Measurements from ENCODE around the gene PTPRH. TPM values are rescaled to one million over a fixed set of nuclear protein-coding genes. Genes with fewer than 3 reads are reported as not detected.

PTPRH gene
- total RNA-seq, 6 experiments from 2014 or later: 0.45 to 1.0 (median 0.59) TPM

GRCh38 chr19:55171440-55171839, 37.9 kb downstream of the PTPRH start:
- DNase-seq: no peak
- H3K36me3 Mint-ChIP-seq (ENCODE audit: low read depth): peaks cover 4% of the 10 kb centered on the region; the same call in 1 of the 2 replicates
- H3K27ac Mint-ChIP-seq: 0 out of 2 replicates have a peak overlapping the region, but pooled peaks have one; percentile 31
- no peak for TF ChIP-seq CTCF (IDR thresholded peaks at IDR 0.05)
- H3K4me1 Mint-ChIP-seq (ENCODE audit: low read depth): peaks cover 28% of the 10 kb centered on the region
- H3K4me3 Mint-ChIP-seq: peak overlapping the region; percentile 57
- H3K9me3 Mint-ChIP-seq: no peaks in the 10 kb centered on the region
- H3K27me3 Mint-ChIP-seq (ENCODE audit: insufficient read depth): peaks cover 7% of the 10 kb centered on the region

DNA sequence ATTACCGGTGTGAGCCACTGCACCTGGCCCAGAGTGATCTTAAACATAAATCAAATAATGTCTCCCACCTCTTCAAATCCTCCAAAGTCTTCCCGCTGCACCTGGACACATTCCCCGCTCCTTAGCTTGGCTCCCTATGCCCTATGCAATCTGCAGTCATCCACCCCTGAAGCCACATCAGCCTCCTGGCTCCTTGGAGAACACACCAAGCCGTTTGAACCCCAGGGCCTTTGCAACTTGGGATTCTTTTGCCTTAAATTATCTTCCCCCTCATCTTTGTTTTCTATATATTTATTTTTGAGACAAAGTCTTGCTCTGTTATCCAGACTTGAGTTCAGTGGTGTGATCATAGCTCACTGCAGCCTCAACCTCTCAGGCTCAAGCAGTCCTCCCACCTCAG, 40.2 kb downstream of the PTPRH start:
- Mint-ChIP-seq H3K4me3 (no peak overlapping the region), H3K36me3 (ENCODE audit: low read depth) (no peaks in the 10 kb centered on the region), H3K27me3 (ENCODE audit: insufficient read depth) (peaks cover 10% of the 10 kb centered on the region), H3K9me3 (no peaks in the 10 kb centered on the region), H3K4me1 (ENCODE audit: low read depth) (peaks cover 32% of the 10 kb centered on the region), H3K27ac (no peak overlapping the region)
- no peak for TF ChIP-seq CTCF (IDR thresholded peaks at IDR 0.05)
- no peak for DNase-seq

DNA sequence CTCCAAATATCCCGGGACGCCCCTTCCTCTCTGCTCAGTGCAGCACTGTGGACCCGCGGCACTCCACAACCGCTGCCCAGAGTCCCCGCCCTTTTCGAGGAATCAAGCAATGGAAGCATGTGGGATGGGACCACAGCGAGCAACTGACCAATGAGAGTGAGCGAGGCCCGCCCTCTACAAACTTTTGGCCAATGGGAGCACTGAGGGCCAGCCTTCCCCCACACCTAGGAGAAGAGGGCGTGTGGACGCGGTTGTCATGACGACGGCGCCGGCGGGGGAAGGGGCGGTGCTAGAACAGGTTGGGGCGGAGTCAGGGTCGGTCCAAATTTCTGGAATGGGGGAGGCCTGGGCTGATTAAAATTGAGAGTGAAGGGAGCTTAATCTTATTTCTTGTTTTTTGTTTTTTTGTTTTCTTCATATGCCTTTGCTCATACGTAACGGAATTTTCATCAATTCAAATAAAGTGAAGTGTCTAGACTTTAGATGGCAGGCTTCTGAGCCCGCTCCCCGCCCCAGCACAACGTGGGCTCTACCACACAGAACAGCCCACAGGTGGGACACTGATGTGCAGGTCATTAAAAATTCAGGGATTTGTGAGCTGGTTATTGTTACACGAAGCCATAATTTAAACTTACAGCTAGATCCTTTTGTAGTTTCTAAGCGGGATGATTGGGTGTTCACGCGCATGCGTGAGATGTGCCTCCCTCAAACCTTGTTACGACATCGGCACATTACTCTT, 42.6 kb downstream of the PTPRH start, which contains the start of gene DNAAF3:
Gene DNAAF3, minus strand, starts transcription at position 84 of the 739 bp plus-strand sequence. CDS start 200 bp downstream, outside the sequence.
- TF ChIP-seq CTCF (IDR thresholded peaks at IDR 0.05): no peak
- H3K36me3 Mint-ChIP-seq (ENCODE audit: low read depth): no peaks in the 10 kb centered on the region
- H3K9me3 Mint-ChIP-seq: no peaks in the 10 kb centered on the region
- H3K27me3 Mint-ChIP-seq (ENCODE audit: insufficient read depth): peaks cover 9% of the 10 kb centered on the region
- peak within 1 kb of the TSS; percentile 89 for H3K4me3 Mint-ChIP-seq
- peaks cover 18% of the 10 kb centered on the region for H3K4me1 Mint-ChIP-seq (ENCODE audit: low read depth)
- peak; percentile 98 for DNase-seq
- H3K27ac Mint-ChIP-seq: peak within 1 kb of the TSS; percentile 59

DNA sequence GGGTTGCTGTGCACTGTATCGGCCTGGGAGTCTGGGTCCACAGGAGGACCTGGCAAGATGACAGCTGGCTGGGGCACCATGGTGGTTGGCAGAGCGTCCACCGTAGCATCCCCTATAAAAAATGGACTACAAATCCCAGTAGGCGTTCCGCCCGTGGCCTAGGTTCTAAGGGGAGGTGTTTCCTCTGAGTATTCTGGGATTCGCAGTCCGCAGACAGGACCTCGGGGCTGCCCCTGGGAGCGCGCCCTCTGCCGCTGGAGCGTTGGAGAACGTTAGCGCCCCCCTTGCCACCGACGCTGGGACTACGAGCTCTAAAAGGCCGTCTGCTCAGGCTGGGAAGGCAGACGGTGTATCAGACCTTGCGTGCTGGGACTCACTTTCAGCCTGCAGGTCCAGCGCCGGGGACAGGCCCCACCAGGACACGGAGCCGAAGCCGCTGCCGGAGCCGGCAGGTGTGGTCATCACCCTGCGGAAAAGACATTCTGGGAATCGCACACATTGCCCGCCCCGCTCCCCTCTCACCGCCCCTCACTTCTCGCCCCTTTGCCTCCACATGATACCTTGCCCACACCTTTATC, 43.3 kb downstream of the PTPRH start:
- H3K4me3 Mint-ChIP-seq: peak overlapping the region; percentile 89
- peak; percentile 68 for DNase-seq
- peaks cover 13% of the 10 kb centered on the region for H3K4me1 Mint-ChIP-seq (ENCODE audit: low read depth)
- H3K27me3 Mint-ChIP-seq (ENCODE audit: insufficient read depth): peaks cover 9% of the 10 kb centered on the region
- H3K36me3 Mint-ChIP-seq (ENCODE audit: low read depth): no peaks in the 10 kb centered on the region
- H3K9me3 Mint-ChIP-seq: no peaks in the 10 kb centered on the region
- H3K27ac Mint-ChIP-seq: peak overlapping the region; percentile 59; the same call in 1 of the 2 replicates
- peak; percentile 77 for TF ChIP-seq CTCF (IDR thresholded peaks at IDR 0.05)

- DNase-seq: no peak
- peaks cover 24% of the 10 kb centered on the region for H3K4me1 Mint-ChIP-seq (ENCODE audit: low read depth)
- no peak for TF ChIP-seq CTCF (IDR thresholded peaks at IDR 0.05)
- H3K9me3 Mint-ChIP-seq: no peaks in the 10 kb centered on the region
- peaks cover 6% of the 10 kb centered on the region for H3K27me3 Mint-ChIP-seq (ENCODE audit: insufficient read depth)
- H3K36me3 Mint-ChIP-seq (ENCODE audit: low read depth): no peaks in the 10 kb centered on the region
- no peak overlapping the region for H3K4me3 Mint-ChIP-seq
- no peak overlapping the region for H3K27ac Mint-ChIP-seq
Observed at GRCh38 chr19:55161571-55162322, 47.6 kb downstream of the PTPRH start.

All from HFFc6 (cell line).